Skeletal muscle cell (primary cell): ENCODE data around the gene PPIP5K1.

Experiments used
- DNase-seq: peaks from one replicate; pipeline ENCODE4 v3.0.0-alpha.2; 2010; ENCODE audit warnings: low read depth
- H3K4me3 ChIP-seq: 2 replicates; pipeline ENCODE4 v1.5.1; 2011; ENCODE audit warnings: low read depth, mild to moderate bottlenecking, control low read depth, low read length, moderate library complexity

The PPIP5K1 gene

GRCh38 chr15:43522247-43522646, 67.8 kb downstream of the PPIP5K1 start:
- H3K4me3 ChIP-seq = no peak overlapping the region
- no peak for DNase-seq

- DNase-seq = no peak
- H3K4me3 ChIP-seq = no peak overlapping the region
Measured at GRCh38 chr15:43521419-43521818, 68.6 kb downstream of the PPIP5K1 start.

DNA sequence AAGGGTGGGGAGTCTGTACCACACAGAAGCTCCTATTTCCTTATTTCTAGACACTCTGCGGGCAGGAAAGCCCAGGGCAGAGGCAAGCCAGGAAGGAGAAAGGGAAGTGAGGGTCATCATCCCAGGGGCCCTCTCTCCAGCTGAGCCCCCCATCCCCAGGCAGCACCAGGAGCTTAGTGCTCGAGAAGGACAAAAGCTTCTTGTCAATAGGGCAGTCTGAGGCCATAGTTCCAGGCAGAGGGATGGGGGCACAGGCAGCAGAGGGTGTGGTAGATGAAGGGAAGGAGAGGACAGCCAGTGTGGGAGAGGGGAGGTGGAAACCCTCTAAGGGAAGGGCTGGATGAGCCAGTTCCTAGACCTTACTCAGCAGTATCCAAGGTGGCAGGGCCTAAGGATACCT, 69.9 kb downstream of the PPIP5K1 start:
- H3K4me3 ChIP-seq = no peak overlapping the region
- no peak for DNase-seq

- peak overlapping the region; percentile 62 for H3K4me3 ChIP-seq
- DNase-seq = no peak
Measured at GRCh38 chr15:43519196-43519595, 70.8 kb downstream of the PPIP5K1 start.

DNA sequence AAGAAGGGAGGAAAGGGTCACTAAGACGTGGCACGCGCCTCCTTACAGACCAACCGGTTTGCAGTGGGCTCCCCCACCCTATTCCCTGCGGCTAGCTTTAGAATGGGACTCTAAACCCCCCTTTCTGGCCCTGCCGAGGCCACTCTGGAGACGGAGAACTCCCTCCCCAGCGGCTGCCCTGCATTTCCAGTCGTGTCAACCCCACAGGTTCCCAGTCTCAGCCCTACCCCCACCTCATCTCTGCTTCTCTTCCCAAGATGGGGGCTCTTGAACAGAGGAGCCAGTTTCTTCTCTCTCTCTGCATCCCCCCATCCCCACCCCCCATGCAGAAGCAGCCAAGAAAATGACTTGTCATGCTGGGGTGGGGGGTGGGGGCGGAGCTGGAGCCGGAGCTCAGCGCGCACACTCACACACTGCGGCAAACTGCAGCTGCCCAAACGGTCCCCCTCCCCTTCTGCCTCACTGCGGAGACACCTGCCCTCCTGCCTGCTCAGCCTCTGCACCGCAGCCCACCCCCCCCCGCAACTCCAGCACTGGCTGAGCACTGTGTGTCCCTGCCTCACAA, 71.7 kb downstream of the PPIP5K1 start:
- peak; percentile 34 for DNase-seq
- H3K4me3 ChIP-seq = peak overlapping the region; percentile 62

DNA sequence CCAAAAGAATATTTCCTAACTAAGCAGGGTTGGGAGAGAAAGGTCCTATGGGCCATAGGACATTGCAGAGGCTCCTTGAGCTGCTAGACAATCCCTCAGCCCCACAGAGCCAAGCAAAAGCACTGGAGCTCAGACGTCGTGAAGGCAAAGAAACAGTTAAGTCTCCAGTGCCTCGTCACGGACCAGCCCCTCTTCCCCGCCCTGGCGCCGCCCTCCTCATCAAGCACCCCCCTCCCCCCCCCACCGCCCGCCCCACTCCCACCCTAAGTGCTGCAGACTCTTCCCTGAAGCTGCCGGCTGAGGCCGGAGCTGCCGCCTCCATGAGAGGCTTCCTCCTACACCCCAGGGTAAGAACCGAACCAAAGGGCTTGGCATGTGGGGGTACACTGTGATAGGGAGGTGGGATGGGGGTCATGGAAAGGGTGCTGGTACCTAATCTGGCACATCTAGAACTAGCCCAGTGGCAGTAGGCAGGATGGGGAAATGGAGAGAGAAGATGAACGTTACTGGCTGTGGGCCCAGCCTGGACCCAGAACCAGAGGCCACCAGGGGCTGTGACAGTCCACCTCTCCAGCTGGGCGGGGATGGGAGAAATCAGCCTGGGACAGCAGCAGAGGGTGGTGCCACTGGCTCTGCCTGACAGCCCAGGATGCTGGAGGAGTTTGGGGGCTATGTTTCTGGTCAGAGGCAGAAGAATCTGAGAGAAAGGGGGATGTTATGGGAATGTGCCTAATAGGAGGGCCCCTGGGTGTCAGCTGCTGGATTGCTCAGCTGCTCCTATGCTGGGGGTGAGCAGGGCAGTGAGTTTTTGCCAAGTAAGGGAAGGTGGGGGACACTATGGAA, 72.4 kb downstream of the PPIP5K1 start, which contains the start of gene MAP1A:
MAP1A (plus strand) TSS at position 255 of the 843 bp plus-strand sequence. CDS start 3,866 bp downstream, outside the sequence.
- peak; percentile 34 for DNase-seq
- peak within 1 kb of the TSS; percentile 62 for H3K4me3 ChIP-seq

DNA sequence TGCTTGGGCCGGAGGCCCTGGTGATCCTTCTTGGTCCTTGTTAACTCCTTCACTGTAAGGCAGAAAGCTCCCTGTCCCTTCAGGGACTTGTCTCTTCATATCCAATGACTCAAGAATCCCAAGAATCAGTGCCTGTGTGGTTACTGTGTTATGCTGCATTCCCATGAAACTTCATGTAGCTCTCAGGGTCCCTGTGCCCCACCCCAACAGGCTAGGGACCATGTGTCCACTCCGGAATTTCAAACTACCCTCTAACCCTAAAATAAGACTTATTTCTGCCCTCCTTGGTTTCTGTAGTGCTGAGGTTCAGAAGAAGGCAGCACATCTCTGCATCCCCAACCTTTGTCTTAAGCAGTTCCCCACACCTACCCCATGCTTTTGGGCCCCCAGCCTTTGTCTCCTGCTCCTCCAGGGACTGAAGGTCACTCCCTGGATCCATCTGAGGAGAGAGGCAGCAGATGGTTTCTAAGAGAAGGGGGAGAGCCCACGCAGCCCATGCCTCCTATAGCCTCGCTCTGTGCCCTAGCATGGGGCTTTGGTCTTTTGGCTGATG, 73.1 kb downstream of the PPIP5K1 start:
- peak overlapping the region; percentile 62 for H3K4me3 ChIP-seq
- peak; percentile 39 for DNase-seq

DNA sequence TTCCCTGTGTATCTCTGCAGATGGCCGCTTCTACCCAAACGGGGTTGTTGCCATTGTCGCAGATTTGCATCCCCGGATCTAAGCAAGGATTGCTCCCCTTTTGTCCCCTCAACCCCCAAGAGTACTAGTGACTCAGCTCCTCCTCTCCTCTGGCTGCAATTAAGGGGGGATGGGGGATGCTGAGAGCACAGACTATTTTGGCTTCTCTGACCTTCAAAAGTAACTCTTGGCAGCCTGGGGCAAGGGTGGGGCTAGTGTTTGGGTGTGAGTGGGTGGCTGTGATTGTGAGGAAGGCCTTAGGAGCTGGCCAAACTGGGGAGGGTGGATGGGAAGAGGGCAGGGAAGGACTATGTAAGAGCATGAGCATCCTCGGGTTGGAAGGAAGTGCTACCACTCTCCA, 73.8 kb downstream of the PPIP5K1 start:
- H3K4me3 ChIP-seq = peak overlapping the region; percentile 62
- DNase-seq = no peak

GRCh38 chr15:43515741-43516140, 74.3 kb downstream of the PPIP5K1 start:
- DNase-seq = no peak
- no peak overlapping the region for H3K4me3 ChIP-seq

- no peak overlapping the region for H3K4me3 ChIP-seq
Measured at GRCh38 chr15:43514241-43515057, 75.6 kb downstream of the PPIP5K1 start.

GRCh38 chr15:43513550-43513949, 76.5 kb downstream of the PPIP5K1 start:
- DNase-seq = no peak
- H3K4me3 ChIP-seq = no peak overlapping the region

More at GRCh38 chr15:43514241-43515057, 75.6 kb downstream of the PPIP5K1 start:
- peak; percentile 38 for DNase-seq

DNA sequence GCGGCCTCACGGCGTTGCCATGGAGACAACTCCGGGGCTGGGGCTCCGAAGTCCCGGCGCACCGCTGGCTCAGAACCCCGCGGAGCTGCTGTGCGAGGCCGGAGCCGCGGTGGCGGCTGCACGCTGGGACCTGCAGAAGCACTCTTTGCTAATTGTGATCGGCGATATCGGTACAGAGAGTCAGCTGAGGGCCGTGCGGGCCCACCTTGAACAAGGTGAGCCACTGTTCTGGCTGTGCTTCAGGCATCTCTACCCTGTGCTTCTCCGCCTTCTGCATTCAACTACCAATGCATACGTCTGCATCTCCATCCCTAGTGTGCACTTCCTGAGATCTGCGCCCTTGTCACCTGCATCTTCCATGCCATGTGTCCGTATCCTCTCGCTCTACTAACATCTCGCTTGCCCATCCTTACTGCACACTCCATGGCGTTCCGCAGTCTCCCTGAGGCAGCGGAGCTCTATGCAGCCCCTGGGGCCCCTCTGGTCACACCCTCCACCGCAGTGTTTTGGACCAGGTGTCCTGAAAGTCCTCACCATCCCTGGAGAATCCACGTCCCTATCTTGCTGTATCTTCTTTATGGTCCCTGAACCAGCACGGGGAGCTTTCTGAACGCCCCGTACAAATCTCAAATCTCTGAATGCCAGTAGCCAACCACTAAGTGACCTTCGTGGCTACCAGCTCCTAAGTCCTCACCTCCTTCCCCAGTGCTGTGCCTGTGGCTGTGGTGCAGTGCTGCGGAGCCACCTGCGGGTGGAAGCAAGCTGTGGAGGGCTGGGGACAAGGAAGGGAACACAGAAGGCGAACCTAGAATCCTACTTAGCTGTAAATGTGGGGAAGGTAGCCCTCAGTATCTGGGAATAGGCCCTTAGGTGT, 78.8 kb downstream of the PPIP5K1 start:
- no peak for DNase-seq
- peak overlapping the region; percentile 60 for H3K4me3 ChIP-seq

DNA sequence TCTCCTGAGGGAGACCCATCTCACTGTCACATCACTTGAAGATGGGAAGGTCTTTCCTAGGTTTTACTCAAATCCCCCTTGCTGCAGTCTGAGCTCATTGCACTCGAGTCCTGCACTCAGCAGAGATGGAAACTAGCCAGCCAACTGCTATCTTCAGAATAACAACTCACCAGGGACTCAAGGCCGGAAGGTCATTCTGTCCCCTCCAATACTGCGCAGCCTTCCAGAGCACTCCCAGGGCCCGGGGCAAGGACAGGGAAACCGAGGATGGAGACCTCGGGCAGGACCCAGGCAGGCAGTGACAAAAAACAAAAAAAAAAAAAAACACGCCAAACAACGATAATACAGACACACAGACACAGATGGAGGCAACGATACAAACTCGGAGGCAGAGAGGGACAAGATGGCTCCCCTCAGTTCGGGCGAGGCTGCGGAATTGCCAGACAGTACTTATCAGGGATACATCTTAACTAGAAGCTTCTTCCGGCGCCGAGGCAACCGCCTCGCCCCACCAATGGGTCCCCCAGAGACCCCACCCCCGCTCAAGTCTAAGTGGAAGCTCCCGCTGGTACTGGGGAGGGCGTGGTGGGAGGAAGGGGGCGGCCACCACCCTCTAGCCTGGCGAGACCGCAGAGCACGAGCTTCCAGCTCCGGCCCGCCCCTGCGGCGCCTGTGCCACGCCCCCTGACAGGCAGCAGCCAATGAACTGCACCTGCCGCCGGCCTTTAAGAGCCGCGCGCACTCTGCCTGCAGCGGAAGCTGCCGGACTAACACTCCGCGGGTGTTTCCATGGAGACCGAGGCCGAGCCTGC, 79.6 kb downstream of the PPIP5K1 start:
- H3K4me3 ChIP-seq = peak overlapping the region; percentile 60
- peak; percentile 97 for DNase-seq

- no peak for DNase-seq
- peak overlapping the region; percentile 60 for H3K4me3 ChIP-seq
Measured at GRCh38 chr15:43509660-43510199, 80.3 kb downstream of the PPIP5K1 start.

DNA sequence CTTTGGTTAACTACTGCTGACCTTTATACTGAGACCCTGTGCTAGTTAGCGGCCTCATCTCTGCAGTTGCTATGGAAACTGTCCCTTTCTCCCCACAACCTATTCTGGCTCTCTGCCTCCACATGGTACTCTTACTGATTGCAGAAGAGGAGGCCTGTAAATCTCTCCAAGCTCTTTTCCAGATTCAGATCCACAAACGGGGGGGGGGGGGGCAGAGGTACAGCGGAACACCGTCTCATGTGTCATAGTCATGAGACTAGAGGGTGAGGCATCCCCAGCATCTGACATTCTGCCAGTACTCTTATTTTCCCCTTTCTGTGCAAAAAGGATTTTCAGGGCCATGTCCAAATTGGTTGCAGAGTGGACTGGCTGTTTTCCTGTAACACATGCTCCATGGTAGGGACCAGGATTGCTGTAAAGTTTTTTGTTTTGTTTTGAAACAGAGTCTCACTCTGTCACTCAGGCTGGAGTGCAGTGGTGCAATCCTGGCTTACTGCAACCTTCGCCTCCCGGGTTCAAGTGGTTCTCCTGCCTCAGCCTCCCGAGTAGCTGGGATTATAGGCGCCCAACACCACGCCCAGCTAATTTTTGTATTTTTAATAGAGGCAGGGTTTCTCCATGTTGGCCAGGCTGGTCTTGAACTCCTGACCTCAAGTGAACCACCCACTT, 80.9 kb downstream of the PPIP5K1 start:
- DNase-seq = no peak
- no peak overlapping the region for H3K4me3 ChIP-seq

DNA sequence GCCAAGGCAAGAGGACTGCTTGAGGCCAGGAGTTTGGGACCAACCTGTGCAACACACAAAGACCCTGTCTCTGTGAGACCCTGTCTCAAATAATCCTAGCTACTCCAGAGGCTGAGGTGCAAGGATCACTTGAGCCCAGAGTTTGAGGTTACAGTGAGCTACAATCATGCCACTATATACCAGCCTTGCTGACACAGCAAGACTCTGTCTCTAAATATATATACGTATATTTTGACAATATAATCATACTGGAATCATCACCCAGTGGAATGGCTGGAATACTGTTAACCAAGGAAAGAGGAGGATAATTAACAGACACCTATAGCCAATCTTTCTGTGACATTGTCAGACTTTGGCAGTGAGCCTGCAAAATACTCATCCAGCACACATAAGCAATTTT, 81.6 kb downstream of the PPIP5K1 start:
- no peak overlapping the region for H3K4me3 ChIP-seq

DNA sequence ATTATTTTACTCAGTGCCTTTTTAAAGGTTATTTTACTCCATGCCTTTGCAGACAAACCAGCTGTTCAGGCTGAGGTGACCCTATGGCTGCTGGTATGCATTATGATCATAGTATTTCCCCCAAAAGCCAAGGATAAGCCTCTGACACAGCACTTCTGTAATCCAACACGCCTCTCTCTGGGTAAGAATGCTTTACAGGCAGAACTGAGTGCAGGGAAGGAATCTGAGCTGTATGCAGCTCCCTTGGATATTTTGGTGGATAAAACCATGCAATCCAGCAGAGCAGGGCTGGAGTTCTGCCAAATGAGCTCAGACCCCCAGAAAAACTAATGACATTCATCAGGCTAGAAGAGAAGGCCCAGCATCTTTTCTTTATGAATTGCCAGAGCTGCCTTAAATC, 84.3 kb downstream of the PPIP5K1 start:
- DNase-seq = peak; percentile 77
- no peak overlapping the region for H3K4me3 ChIP-seq

More for the DNA sequence above, 81.6 kb downstream of the PPIP5K1 start:
- DNase-seq = no peak
